ENCODE data around the gene TRMT1.
"Not testable (repeated sequence)": the region's sequence is repeated elsewhere in the genome, so short reads cannot be mapped to it uniquely, and the experiment has no call there.

The TRMT1 gene

DNA sequence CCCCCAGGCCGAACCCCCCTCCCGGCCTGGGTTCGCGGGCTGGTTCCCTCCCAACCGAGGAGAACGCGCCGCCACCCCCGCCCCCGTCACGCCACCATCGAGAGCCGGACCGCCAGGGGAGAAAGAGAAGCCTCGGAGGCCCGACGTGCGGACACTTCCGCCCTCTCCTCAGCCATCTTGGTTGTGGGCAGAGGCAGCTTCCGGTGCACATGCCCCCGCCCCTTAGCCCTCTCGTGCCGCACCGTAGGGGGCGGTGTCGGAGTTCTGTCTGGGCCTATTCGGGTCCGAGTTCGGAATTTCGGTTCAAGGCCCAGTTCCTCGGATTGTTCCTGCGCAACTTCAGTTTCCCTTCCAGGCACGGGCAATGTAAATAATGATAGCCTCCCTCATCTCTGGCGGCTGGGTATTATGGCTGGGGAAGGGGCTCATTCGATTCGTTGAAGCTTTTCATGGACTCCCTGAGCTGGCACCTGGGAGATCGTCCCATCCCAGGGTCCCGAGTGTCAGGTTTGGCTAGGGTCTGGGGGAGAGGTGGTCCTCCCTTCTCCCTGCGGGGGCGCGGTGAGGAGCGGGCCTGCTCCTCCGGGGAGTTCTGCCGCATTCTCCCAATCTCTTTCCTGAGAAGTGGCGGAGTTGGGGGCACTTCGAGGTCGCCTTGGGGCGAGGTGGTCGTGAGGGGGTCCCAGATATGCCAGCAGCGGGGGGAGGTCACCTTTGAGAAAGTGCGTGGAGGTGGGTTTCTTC lies 33.8 kb upstream of the TRMT1 start, which contains the start of the genes IER2 and STX10:
IER2 (plus strand) TSS at position 225 of the 744 bp plus-strand sequence. CDS start 2,776 bp downstream, outside the sequence.
STX10 (minus strand) TSS at position 189 of the 744 bp plus-strand sequence. CDS start 202 bp downstream, outside the sequence.
- DNase-seq (ENCODE audit: low spot score), result peak; percentile 94

DNA sequence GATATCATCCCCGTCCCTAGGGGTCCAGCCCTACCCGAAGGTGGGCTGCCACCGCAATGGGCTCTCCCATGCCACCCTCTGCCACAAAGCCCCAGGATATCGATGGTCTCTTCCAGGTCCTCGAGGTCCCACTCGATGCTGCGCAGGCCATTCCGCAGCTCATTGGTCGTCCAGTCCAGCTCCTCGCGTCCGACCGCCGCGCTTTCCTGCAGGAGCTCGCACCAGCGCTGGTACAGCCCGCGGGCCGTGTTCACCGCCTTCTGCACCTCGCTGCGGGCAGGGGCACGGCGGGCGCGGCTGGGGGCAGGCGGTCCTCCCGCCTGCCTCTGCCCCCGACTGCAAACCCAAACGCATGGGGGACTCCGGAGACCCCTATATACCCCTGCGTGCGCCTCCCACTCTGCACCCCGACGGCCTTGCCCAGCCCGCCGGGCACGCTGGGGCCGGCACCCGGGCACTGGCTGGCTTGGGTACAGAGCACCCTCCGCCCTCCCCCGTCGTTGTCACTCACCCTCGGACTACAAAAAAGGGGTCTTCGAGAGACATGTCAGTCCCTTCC lies 33.2 kb upstream of the TRMT1 start:
- DNase-seq (ENCODE audit: low spot score), result no peak

DNA sequence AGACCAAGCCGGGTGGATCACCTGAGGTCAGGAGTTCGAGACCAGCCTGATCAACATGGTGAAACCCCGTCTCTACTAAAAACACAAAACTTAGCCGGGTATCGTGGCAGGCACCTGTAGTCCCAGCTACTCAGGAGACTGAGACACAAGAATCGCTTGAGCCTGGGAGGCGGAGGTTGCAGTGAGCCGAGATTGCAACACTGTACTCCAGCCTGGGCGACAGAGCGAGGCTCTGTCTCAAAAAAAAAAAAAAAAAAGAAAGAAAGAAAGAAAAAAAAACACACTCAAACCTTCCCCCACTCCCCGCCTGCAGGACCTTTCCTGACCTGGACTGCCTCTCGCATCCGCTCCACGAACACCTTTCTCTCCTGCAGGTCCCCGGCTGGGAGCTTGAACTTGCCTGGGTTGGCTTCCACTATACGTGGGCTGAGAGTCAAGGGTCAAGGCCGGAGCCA lies 32.7 kb upstream of the TRMT1 start:
- not testable (repeated sequence) for DNase-seq (ENCODE audit: low spot score)

DNA sequence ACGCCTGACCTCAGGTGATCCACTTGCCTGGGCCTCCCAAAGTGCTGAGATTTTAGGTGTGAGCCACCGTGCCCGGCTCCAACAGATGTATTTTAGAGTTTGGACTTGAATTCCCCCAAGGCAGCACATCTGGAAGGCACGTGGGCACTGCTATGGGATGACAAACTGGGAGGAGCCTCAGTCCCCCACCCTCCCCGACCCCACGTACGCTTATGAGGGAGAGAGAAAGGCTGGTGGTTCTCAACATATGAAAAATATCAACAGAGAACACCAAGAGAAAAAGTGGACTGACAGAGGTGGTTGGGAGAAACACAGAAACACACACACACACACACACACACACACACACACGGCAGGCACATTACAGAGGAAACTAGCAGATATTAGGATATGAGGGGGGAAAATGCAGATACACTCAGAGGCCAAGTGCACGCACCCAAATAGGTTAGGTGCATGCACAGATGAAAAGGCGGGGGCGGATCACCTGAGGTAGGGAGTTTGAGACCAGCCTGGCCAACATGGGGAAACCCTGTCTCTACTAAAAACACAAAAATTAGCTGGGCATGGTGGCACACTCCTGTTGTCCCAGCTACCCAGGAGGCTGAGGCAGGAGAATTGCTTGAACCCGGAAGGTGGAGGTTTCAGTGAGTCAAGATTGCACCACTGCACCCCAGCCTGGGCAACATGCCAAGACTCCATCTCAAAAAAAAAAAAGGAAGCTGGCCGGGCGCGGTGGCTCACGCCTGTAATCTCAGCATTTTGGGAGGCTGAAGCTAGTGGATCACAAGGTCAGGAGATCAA lies 30.4 kb upstream of the TRMT1 start:
- no peak for DNase-seq (ENCODE audit: low spot score)

DNA sequence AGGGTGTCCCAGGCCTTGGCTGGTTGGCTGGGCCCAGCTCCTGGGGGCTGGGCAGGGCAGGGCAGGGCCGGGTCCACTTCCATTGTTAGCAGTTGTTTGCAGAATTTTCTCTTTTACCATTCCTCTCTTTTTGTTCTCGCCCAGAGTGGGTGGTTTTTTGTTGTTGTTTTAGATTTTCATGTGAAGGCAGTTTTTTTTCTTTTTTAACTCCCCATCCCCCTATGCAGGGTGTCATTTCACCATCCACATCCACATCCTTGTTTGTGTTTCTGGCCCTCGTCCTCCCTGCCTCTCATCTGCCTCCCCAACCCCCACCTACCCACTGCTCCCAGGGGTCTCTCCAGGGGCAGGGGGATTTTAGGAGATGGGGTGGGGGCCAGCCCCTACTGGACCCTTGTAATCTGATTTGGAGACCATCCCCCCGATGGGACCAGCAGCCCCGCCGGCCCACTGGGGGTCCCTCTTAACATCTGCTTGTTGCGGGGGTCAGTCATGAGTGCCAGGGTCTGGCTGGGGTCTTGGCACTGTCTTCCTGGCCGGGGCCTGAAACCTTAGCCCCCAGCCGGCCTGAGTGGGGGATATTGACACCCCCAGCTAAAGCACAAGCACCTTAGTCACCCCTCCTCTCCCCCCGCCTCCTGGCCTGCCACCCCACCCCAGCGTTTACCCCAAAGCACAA lies 23.2 kb upstream of the TRMT1 start:
- DNase-seq (ENCODE audit: low spot score), result no peak

DNA sequence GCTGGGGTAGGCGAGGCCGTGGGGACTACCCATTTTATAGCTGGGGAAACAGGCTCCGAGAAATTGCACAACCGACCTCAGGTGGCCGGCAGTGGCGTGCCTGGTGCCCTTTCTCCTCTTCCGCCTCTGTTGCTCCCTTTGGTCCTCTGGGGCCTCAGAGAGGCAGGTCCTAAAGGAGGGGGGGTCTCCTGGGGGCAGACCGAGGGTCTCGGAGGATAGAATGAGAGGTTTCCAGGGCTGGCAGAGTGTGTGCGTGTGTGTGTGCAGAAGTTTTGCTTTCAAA lies 22.3 kb upstream of the TRMT1 start:
- DNase-seq (ENCODE audit: low spot score), result no peak

DNA sequence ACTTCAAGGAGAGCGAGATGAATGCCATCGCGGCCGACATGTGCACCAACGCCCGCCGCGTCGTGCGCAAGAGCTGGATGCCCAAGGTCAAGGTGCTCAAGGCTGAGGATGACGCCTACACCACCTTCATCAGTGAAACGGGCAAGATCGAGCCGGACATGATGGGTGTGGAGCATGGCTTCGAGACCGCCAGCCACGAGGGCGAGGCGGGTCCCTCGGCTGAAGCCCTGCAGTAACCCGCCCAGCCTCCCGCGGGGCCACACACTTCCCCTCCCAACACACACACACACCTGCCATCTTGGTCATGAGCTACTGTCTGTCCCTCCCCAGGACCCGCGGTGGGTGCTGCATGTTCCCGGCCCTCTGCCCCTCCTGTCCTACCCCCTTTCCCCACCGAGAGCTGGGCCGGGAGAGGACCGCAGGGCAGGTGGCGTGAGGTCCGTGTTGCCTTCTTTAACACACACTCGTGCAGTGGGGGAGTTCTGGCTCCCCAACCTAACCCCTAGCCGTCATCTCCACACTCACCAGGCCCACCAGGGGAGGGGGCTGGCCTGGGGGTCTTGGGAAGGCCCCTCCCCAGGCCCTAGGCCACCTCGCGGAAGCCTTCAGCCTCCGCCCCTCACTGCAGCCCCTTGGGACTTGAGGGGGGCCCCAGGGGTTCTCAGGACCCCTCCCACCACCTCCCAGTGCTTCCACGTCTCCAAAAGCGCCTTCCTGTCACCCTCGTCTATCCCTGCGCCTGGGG lies 21.8 kb upstream of the TRMT1 start:
- no peak for DNase-seq (ENCODE audit: low spot score)

DNA sequence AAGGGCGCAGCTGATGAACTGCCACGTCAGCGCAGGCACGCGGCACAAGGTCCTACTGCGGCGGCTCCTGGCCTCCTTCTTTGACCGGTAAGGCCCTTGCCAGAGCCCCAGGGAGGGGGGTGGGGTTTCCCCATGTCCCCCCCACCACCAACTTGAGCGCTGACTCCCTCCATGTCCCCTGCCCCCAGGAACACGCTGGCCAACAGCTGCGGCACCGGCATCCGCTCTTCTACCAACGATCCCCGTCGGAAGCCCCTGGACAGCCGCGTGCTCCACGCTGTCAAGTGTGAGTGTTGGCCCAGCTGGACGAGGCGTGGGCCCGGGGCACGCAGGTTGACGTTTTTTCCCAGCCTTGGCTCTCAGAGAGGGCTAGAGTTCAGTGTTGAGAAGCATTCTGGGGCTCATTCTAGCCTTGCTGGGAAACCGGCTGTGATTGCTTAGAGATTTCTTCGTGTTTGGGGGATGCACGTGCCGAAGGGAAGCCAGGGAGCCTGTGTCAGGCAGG lies 20.8 kb upstream of the TRMT1 start:
- DNase-seq (ENCODE audit: low spot score), result no peak

DNA sequence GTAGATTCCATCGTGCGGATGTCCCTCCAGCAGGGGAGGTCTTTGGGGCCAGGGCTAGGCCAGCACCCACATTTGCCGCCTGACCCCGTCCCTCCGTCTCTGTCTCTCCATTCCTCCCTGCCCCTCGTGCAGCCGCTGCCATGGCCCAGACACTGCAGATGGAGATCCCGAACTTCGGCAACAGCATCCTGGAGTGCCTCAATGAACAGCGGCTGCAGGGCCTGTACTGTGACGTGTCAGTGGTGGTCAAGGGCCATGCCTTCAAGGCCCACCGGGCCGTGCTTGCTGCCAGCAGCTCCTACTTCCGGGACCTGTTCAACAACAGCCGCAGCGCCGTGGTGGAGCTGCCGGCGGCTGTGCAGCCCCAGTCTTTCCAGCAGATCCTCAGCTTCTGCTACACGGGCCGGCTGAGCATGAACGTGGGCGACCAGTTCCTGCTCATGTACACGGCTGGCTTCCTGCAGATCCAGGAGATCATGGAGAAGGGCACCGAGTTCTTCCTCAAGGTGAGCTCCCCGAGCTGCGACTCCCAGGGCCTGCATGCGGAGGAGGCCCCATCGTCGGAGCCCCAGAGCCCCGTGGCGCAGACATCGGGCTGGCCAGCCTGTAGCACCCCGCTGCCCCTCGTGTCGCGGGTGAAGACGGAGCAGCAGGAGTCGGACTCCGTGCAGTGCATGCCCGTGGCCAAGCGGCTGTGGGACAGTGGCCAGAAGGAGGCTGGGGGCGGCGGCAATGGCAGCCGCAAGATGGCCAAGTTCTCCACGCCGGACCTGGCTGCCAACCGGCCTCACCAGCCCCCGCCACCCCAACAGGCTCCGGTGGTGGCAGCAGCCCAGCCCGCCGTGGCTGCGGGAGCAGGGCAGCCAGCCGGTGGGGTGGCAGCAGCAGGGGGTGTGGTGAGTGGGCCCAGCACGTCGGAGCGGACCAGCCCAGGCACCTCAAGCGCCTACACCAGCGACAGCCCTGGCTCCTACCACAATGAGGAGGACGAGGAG lies 18.8 kb upstream of the TRMT1 start:
- DNase-seq (ENCODE audit: low spot score), result no peak

DNA sequence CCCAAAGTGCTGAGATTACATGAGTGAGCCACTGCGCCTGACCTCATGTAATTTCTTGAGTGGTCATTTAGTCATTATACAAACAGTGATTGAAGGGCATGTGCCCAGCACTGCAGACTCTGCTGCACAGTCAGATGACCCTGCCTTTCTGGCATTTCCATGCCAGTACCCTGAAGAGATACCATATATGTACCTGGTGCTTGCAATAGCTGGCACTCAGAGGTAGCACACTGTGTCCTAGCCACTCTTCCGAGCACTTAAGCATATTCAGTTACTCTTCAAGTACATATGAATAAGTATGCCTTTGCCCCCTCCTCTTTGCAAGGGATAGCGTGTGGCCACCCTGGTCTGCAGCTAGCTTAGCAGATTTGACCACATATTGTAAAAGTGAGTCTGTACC lies 18.1 kb upstream of the TRMT1 start:
- DNase-seq (ENCODE audit: low spot score), result no peak

DNA sequence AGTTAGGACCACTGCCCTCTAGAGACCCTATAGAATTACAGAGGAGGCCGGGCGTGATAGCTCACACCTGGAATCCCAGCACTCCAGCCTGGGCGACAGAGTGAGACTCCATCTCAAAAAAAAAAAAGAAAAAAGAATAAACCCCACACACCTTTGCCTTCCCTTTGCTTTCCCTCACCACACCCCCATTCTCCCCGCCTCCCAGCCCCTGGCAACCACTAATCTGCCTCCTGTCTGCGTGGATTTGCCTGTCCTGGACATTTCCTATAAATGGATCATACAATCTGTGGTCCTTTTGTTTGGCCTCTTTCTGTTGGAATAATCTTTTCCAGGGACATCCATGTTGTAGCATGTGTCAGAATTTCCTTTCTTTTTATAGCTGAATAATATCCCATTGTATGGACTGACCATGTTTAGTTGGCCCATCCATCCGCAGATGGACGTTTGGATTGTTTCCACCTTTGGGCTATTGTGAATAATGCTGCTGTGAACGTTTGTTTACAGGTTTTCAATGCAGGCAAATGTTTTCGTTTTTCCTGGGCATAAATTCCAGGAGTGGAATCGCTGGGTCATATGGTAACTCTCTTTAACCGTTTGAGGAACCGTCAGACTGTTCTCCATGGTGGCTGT lies 16.8 kb upstream of the TRMT1 start:
- no peak for DNase-seq (ENCODE audit: low spot score)

DNA sequence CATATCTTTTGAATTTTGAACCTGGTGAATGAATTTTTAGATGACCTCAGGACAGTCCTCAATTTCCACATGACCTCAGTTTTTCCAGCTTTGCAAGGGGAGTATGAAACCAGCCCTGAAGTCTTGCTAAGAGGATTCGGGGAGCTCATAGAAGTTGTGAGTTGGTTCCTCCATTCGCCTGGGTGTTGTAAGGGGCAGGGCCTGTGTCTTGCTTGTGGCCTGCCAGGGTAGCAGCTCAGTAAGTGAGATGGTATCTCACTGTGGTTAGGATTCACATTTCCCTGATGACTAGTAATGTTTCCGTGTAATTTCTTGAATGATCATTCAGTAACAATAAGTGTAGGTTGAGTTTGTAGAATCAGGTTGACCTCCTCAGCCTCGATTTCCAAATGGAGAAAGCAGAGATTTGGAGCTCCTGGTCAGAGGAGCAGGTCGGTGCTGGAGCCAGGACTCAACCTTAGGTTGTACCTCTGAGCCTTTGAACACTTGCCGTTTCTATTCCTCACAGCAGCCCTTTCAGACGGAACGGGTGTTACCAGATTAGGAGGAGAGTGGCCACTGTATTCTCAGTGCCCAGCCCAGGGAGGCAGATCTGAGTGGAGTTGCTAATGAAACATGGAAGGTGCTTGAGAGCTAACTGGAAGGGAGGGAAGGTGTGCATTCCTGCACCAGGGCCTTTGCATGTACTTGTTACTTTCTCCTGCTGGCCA lies 16.1 kb upstream of the TRMT1 start:
- no peak for DNase-seq (ENCODE audit: low spot score)

DNA sequence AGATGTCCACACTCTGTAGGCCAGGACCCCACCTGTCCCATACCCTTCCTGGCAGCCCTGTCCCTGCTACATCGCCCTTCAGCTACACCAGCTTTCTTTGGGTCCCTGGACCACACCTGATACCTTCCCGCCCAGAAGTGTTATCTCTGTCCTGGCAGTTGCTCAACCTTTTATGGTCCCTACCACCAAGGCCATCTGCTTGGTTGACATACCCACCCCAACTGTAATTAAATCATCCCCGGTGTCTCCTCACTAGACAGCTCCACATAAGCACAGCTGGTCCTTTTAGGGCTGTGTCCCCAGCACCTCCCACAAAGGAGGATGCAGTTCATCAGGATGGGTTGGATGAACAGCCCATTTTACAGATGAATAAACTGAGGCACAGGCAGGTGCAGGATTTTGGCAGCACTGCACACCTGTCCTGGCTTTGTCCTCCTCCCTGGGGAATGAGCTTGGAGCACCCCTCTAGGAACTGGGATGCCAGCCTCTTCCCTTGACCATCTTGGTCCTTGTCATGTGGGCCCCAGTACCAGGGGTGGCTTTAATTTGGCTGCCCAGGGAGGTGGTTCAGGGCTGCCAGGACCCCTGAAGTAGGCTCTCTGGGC lies 14.4 kb upstream of the TRMT1 start:
- DNase-seq (ENCODE audit: low spot score), result no peak

DNA sequence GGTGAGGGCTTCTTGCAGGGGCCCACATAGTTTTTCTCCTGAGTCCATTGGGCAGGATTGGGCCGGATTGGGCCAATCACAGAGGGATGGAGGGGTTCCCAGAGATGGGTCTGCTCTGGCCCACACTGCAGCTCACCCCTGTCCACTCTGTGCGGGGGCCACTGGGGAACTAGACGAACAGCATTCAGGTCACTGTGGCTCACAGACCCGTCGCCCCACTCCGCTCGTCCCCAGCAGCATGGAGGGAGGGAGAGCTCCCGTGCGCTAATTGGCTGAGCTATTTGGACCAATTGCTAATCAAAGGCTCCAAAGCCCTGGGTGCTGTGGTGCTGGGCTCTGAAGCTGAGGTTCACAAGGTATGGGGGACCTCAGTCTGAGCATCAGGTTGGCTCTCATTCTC lies 12.8 kb upstream of the TRMT1 start:
- DNase-seq (ENCODE audit: low spot score), result no peak

DNA sequence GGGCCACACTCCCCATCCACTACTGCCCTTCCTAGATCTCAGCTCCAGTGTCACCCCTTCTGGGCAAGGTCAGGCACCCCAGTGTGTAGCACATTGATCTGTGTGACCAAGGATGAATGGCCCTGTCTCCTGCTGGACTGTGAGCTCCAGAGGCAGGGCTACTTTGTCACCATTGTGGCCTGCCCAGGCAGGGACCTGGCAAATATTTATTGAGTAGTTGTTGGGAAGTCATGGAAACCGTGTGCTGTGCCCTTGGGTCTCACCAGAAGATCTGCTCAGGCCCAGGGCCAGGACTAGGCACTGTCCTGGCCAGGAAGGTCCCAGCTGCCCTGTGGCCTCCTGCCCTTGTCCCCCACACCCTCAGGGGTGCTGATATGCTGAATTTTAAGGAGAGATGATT lies 12.0 kb upstream of the TRMT1 start:
- no peak for DNase-seq (ENCODE audit: low spot score)

DNA sequence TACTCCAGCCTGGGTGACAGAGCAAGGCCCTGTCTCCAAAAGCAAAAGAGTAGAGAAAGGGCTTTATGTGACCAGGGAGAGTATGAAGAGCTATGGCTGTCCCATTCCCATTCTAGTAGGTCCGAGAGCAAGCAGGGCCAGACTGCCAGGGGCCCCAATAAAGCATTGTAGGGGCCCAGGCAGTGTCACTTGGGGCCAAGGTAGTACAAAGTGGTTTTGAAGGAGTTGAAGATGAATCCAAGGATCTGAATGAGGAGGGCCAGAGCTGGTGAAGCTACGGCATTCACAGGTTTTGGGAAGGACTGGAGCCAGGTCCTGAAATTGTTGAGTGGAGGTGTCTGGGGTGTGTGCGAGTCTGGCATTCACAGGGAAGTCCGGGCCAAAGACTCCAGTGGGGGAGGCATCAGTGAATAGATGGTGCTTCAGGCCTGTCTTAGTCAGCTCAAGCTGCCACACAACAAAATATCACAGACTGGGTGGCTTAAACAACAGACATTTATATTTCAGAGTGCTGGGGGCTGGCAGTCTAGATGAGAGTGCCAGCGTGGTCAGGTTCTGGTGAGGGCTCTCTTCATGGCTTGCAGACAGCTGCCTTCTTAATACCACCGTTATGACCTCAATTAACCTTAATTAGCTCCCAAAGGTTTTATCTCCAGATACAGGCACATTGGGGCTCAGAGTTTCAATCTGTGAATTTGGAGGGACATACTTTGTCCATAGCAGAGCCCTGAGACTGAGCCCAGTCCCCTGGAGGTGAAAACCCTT lies 11.5 kb upstream of the TRMT1 start:
- DNase-seq (ENCODE audit: low spot score), result no peak

DNA sequence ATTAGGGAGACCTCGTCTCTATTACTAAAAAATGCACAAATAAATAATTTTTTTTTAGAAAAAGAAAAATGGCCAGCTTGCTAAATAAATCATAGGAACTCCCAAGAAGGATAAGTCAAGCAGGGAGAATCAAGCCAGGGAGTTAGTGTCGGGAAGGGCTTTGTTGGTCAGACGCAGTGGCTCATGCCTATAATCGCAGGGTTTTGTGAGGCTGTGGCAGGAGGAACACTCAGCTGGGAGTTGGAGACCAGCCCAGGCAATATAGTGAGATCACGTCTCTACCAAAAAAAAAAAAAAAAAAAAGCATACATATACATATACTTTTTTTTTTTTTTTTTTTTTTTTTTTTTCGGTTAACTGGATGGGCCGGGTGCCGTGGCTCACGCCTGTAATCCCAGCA lies 10.5 kb upstream of the TRMT1 start:
- DNase-seq (ENCODE audit: low spot score), result no peak

Measured in left forelimb (tissue), 1 donor.